ENCODE data around the gene CDC73. TPM values are rescaled to one million over a fixed set of nuclear protein-coding genes. Genes with fewer than 3 reads are reported as not detected.

The CDC73 gene
- total and polyA plus RNA-seq, 10 of the 15 experiments (the other 5 are each of a cell fraction or from before 2014, with no cell fraction given) = 10.6 to 43.4 (median 21.7) TPM

- ChIA-PET POLR2A (no interaction called here), CTCF (no interaction called here), SMC1A (ENCODE audit: uncharacterized antibody, unreplicated experiment) (no interaction called here), RAD21 (ENCODE audit: unreplicated experiment) (no interaction called here)
- Histone ChIP-seq H3K4me1 (ENCODE audit: control insufficient read depth, insufficient read depth, low read length) (no peaks in the 10 kb centered on the region), H3K9me3 (replicated peaks; ENCODE audit: control insufficient read depth, insufficient read depth, low read length) (no peaks in the 10 kb centered on the region), H3K79me2 (ENCODE audit: control insufficient read depth, insufficient read depth, low read length) (no peaks in the 10 kb centered on the region; the same call in none of the 2 replicates), H3K27me3 (replicated peaks in 1 of 2; ENCODE audit: control insufficient read depth in 2 of 2, insufficient read depth in 2 of 2, low read length in 1 of 2) (no peaks in the 10 kb centered on the region), H3K4me3 (no peak overlapping the region), H3K4me2 (ENCODE audit: control insufficient read depth, insufficient read depth) (no peak overlapping the region), H3K36me3 (ENCODE audit: control insufficient read depth in 2 of 2, insufficient read depth in 2 of 2, low read length in 1 of 2) (no peaks in the 10 kb centered on the region), H4K20me1 (ENCODE audit: control insufficient read depth, insufficient read depth) (no peaks in the 10 kb centered on the region; the same call in 1 of the 2 replicates), H2AFZ (ENCODE audit: control insufficient read depth, low read depth, low read length) (no peak overlapping the region), H3K27ac (ENCODE audit: control insufficient read depth, insufficient read depth) (no peak overlapping the region), H3K9ac (ENCODE audit: control insufficient read depth, insufficient read depth, low read length) (no peak overlapping the region)
- no TSS peak for BruUV-seq (replicated peaks)
- intact Hi-C loops (cut with micrococcal nuclease; ENCODE audit: unreplicated experiment) (no loop called here), in situ Hi-C loops (cut with MboI) (no loop called here)
- no peak for DNase-seq (ENCODE audit: low read depth, low spot score)
- no peak for ATAC-seq
- no peak for FAIRE-seq
- no peak for TF ChIP-seq BHLHE40 (IDR thresholded peaks at IDR 0.05; ENCODE audit: borderline replicate concordance in 1 of 2, low read depth in 2 of 2, low read length in 1 of 2)
- no peak for TF ChIP-seq IKZF2 (IDR thresholded peaks at IDR 0.05)
- no peak for TF ChIP-seq BCLAF1 (IDR thresholded peaks at IDR 0.05)
- TF ChIP-seq MTA2 (IDR thresholded peaks at IDR 0.05; ENCODE audit: low read depth) = no peak
- no peak for TF ChIP-seq STAT1 (conservative IDR thresholded peaks at IDR 0.05)
- no peak for TF ChIP-seq GATAD2B (conservative IDR thresholded peaks at IDR 0.05; ENCODE audit: low read depth)
- no peak for TF ChIP-seq HCFC1 (IDR thresholded peaks at IDR 0.05; ENCODE audit: low read length)
- TF ChIP-seq CTCF (IDR thresholded peaks at IDR 0.05 in 2 of 3, conservative IDR thresholded peaks at IDR 0.05 in 1 of 3; ENCODE audit: control insufficient read depth in 2 of 3, extremely low read depth in 1 of 3, insufficient read depth in 1 of 3, low read depth in 3 of 3, low read length in 3 of 3) = no peak
- TF ChIP-seq USF1 (IDR thresholded peaks at IDR 0.05; ENCODE audit: borderline replicate concordance, extremely low read length, insufficient read depth, low read depth, low read length) = no peak
- TF ChIP-seq MYC (IDR thresholded peaks at IDR 0.05; ENCODE audit: insufficient read depth, insufficient read length, insufficient replicate concordance, low read length, severe bottlenecking) = no peak
- TF ChIP-seq DPF2 (IDR thresholded peaks at IDR 0.05) = no peak
- no peak for TF ChIP-seq POLR2AphosphoS2 (IDR thresholded peaks at IDR 0.05; ENCODE audit: low read depth, low read length)
- TF ChIP-seq ZBTB11 (CRISPR knock-in tag; IDR thresholded peaks at IDR 0.05) = no peak
- TF ChIP-seq GABPA (IDR thresholded peaks at IDR 0.05; ENCODE audit: low read depth) = no peak
- no peak for TF ChIP-seq PML (IDR thresholded peaks at IDR 0.05; ENCODE audit: low read length)
Measured at GRCh38 chr1:193176788-193177187, 55.0 kb downstream of the CDC73 start.
